GM12873 (cell line): ENCODE results near the gene FBF1.
A peak's percentile ranks its signal among the peaks of the same experiment; 100 is the strongest.

Source experiments
- CTCF ChIP-seq: IDR thresholded peaks from 2 replicates; pipeline ENCODE4 v1.5.1; 2012; ENCODE audit warnings: low read depth, mild to moderate bottlenecking, moderate library complexity, low read length, control low read depth; ENCODE audit not compliant: insufficient read depth; ENCODE audit errors: missing control alignments

The FBF1 gene

GRCh38 chr17:75909051-75909811 lies 31.6 kb downstream of the FBF1 start:
- TF ChIP-seq CTCF = no peak

GRCh38 chr17:75908201-75908600 lies 32.6 kb downstream of the FBF1 start:
- TF ChIP-seq CTCF = no peak

- TF ChIP-seq CTCF = no peak
These were observed 34.5 kb downstream of the FBF1 start for GRCh38 chr17:75906143-75906884.

GRCh38 chr17:75904749-75905521 lies 35.9 kb downstream of the FBF1 start, which contains the start of gene MRPL38:
Gene MRPL38, minus strand, starts transcription at chr17:75904884. Its CDS starts 9 bp downstream, at chr17:75904875.
- peak; percentile 89 for TF ChIP-seq CTCF

GRCh38 chr17:75902406-75902805 lies 38.4 kb downstream of the FBF1 start:
- no peak for TF ChIP-seq CTCF

- no peak for TF ChIP-seq CTCF
These were observed 39.1 kb downstream of the FBF1 start for GRCh38 chr17:75901727-75902126.
